ENCODE data around the gene TENT4B. TPM values are rescaled to one million over a fixed set of nuclear protein-coding genes. Genes with fewer than 3 reads are reported as not detected.

TENT4B gene
- total RNA-seq, 1 donor from 2014 or later = 5.7 TPM

Small RNA genes lying within 50 kb of the gene (small RNA-seq; reads per million reads assigned to genes)
- gene RF00156 (not detected), gene RPL10P14 (not detected)

Other genes starting within 250 kb of the TENT4B start
- gene CNEP1R1, start 128.1 kb upstream of the TENT4B start, total RNA-seq = 34.4 TPM
- gene HEATR3, start 87.3 kb upstream of the TENT4B start, total RNA-seq = 25.1 TPM
- 9.4 TPM for gene ADCY7, start 113.2 kb downstream of the TENT4B start, total RNA-seq
- gene BRD7, start 215.7 kb downstream of the TENT4B start, total RNA-seq = 32.9 TPM

All from skeletal muscle tissue (tissue), 2 donors.